DMS114 treated with DMSO at 0.1 percent for 48 hours (cell line): ENCODE data around the gene SDCCAG8.

Experiments
- DNase-seq: peaks from one replicate; lab custom pipeline; 2025; ENCODE audit not compliant: unreplicated experiment; lab: John Stamatoyannopoulos, UW

SDCCAG8 gene

GRCh38 chr1:243254233-243254926, 1.5 kb upstream of the SDCCAG8 start:
- DNase-seq, result peak; percentile 12

GRCh38 chr1:243254927-243255790, 682 bp upstream of the SDCCAG8 start, which contains the start of gene CEP170:
CEP170 (minus strand) TSS chr1:243255281; CDS start chr1:243225280, 30,001 bp downstream.
- DNase-seq, result peak; percentile 96

GRCh38 chr1:243256590-243256989, 749 bp downstream of the SDCCAG8 start:
- no peak for DNase-seq

DNA sequence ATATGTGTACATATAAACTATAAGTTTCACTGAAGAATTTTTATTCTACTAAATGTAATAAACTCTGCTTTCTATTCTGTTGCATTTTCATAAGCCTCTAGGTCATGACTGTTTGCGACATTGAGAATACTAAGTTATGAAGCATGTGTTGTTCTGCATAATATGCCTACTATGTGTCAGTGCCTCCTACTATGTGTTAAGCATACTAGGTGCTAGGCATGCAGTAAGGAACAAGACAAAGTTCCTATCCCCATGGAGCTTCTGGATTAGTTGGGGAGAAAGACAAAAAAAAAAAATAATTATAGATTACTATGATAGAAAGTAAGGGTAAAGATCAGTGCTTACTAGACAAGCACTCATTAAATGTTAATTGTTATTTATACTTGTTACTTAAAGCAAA, 1.3 kb downstream of the SDCCAG8 start:
- no peak for DNase-seq

DNA sequence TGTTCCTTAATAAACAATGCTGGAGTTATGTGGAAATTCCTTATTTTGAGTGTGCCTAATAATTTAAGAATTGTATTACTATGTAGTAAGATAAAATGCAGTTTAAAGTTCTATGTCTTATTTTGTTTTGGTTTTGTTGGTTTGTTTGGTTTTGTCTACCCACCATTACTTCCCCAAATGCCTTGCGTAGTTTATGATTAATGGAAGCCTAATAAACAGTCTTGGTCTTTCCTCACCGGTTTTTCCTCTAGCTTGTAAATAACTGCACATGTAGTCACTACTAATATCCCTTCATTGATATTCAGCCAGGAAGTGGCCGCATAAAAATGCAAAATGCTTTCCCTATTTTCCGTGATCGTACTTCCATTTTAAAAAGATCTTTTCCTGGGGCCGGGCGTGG, 2.9 kb downstream of the SDCCAG8 start:
- DNase-seq, result no peak

- DNase-seq, result no peak
These were observed 4.5 kb downstream of the SDCCAG8 start for GRCh38 chr1:243260221-243260880.

DNA sequence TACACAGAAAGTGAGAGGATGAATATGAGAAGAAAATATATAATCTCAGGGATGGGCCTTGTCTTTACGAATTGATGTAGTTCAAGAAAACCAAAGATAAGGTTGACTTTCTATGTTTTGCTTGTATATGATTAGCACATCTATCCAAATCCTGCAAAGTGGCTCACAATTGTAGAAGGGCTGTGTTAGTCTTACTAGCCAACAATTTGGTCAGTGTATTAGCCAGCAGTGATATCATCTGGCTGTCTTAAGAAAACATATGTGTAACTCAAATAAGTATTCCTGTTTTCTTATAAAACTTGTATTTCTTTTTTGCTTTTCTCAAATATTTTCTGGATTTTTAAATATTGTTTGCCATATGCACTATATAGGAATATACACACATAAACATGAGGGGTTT, 5.5 kb downstream of the SDCCAG8 start:
- no peak for DNase-seq

GRCh38 chr1:243264717-243265116, 8.9 kb downstream of the SDCCAG8 start:
- DNase-seq, result no peak

GRCh38 chr1:243266231-243266630, 10.4 kb downstream of the SDCCAG8 start:
- no peak for DNase-seq

DNA sequence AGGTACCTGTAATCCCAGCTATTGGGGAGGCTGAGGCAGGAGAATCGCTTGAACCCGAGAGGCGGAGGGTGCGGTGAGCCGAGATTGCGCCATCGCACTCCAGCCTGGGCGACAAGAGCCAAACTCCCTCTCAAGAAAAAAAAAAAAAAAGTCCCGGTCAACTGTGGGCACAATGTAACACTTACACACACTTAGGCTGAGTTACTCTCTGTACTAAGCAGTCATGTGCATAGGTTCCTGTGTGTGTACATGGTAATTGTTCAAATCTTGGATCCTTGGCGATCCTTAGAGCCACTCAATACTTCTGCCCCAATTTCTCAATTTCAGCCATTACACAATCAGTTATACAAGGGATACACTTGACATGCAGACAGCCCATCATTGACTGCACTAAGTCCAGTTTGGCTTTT, 11.6 kb downstream of the SDCCAG8 start:
- no peak for DNase-seq

DNA sequence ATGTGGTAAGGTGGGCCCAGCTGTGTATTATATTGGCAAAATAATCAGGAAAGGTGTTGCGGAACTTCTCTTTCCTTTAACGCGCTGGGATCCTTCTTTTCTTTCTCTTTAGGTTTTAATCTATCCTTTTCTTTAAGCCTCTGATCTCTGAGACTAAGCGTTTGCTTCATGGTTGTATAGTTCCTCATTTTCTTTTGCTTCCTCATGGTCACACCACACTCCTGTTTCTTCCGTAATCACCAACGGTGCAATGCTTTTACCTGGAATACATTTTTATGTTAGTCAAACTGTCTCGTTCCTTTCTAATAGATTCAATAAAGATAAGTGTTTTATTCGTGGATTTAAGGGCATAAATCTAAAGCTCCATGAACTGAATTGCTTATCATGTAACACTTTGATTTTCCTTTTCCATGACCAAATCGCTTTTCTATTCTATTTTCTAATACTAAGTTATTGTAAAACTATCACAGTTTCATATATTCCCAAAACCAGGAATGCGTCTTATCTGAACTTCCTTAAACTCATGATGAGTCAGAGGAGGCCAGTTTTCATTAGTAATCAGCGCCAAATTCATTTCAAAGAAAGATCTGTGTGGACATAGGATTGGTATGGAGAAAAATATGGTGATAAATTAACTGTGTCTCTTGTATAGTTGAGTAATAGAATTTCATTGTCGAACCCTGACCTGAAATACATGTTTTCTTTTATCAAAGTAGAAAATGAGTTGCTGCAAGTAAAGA, 12.2 kb downstream of the SDCCAG8 start:
- DNase-seq, result no peak

GRCh38 chr1:243268751-243269460, 13.1 kb downstream of the SDCCAG8 start:
- no peak for DNase-seq

- DNase-seq, result no peak
These were observed 13.6 kb downstream of the SDCCAG8 start for GRCh38 chr1:243269461-243269801.

DNA sequence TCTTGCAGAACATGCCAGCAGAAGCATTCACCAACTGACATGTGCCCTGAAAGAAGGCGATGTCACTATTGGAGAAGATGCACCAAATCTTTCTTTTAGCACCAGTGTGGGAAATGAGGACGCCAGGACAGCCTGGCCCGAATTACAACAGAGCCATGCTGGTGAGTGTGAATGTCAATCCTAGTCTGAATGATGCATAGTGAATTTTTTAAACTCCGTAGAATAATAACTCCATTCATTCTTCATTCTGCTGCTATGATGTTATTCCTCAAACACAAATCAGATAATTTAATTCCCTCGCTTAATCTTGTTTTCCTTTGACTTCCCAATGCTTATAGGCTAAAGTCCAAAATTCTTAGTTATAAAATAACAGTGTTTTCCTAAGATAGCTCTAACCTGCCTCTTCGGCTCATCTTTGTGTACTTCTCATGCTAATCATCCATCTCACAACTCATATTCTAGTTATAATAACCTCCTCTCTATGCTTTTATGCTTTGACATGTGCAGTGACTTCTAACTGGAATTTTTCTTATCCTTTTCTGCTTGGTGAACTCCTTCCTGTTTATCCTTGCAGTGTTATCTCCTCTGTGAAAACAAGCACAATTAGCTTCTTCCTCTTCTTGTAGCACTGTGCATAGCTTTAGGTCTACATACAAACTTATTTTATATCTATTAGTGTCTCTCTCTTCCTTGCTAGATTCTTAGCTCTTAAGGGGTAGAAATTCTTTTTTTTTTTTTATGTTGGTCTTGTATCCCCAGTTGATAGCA, 14.4 kb downstream of the SDCCAG8 start:
- no peak for DNase-seq

GRCh38 chr1:243271996-243272395, 16.2 kb downstream of the SDCCAG8 start:
- peak; percentile 23 for DNase-seq

- no peak for DNase-seq
These were observed 16.6 kb downstream of the SDCCAG8 start for GRCh38 chr1:243272401-243272800.

- DNase-seq, result no peak
These were observed 17.7 kb downstream of the SDCCAG8 start for GRCh38 chr1:243273506-243273905.

- no peak for DNase-seq
These were observed 18.1 kb downstream of the SDCCAG8 start for GRCh38 chr1:243273945-243274344.

DNA sequence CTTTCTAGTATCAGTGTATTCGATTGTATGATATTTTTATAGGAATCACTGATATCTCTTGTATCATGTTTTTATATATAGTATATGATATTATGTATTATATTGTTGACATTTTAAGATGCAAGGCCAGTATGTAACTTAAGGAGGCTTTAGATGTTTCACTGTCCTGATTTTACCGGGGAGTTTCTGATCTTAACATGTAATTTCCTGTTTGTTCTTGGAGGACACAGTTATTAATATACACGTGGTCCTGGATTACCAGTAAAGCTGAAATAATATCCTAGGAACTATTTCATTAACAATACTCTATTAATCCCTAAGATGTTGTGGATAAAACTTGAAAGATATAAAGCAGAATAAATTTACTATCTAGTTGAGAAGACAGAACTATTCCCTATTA, 19.5 kb downstream of the SDCCAG8 start:
- no peak for DNase-seq
